ENCODE results near the gene TSPOAP1. TPM values are rescaled to one million over a fixed set of nuclear protein-coding genes. Genes with fewer than 3 reads are reported as not detected.
A peak's percentile ranks its signal among the peaks of the same experiment; 100 is the strongest.

TSPOAP1 gene
- total and polyA plus RNA-seq, 10 of the 15 experiments (the other 5 are each of a cell fraction or from before 2014, with no cell fraction given), result 0.58 to 16.4 (median 4.2) TPM; not detected in 1

DNA sequence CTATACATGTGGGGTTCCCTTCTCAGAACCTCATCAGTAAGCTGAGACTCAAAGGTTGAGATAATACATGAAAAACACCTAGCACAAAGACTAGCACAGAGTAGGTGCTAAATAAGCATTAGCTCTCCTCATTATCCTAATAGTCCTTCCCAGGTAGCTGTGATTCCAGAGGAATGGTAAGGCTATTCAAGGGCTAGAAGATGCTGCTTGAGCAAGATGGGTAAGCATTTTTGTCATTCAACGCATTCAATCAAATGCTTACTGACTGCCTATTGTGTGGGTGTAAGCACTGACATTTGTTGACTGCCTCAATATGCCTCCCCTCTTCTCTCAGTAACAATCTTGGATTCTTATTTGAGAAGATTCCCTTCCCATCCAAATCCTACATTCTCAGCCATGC, 19.4 kb upstream of the TSPOAP1 start:
- Histone ChIP-seq H2AFZ (ENCODE audit: control insufficient read depth, low read depth, low read length) (no peak overlapping the region), H3K27ac (ENCODE audit: control insufficient read depth, insufficient read depth) (no peak overlapping the region), H4K20me1 (ENCODE audit: control insufficient read depth, insufficient read depth) (no peaks in the 10 kb centered on the region; the same call in 1 of the 2 replicates), H3K4me1 (ENCODE audit: control insufficient read depth, insufficient read depth, low read length) (peaks cover 40% of the 10 kb centered on the region), H3K79me2 (ENCODE audit: control insufficient read depth, insufficient read depth, low read length) (peaks cover 85% of the 10 kb centered on the region), H3K27me3 (replicated peaks in 1 of 2; ENCODE audit: control insufficient read depth in 2 of 2, insufficient read depth in 2 of 2, low read length in 1 of 2) (no peaks in the 10 kb centered on the region), H3K36me3 (ENCODE audit: control insufficient read depth in 2 of 2, insufficient read depth in 2 of 2, low read length in 1 of 2) (peaks cover 20 to 37% of the 10 kb centered on the region in 2 experiments), H3K9me3 (replicated peaks; ENCODE audit: control insufficient read depth, insufficient read depth, low read length) (no peaks in the 10 kb centered on the region), H3K4me3 (no peak overlapping the region), H3K9ac (ENCODE audit: control insufficient read depth, insufficient read depth, low read length) (no peak overlapping the region), H3K4me2 (ENCODE audit: control insufficient read depth, insufficient read depth) (no peak overlapping the region)
- in situ Hi-C loops (cut with MboI) (no loop called here), intact Hi-C loops (cut with micrococcal nuclease; ENCODE audit: unreplicated experiment) (no loop called here)
- SMC1A ChIA-PET (ENCODE audit: uncharacterized antibody, unreplicated experiment), result interaction anchor here (0.6 to 9.6 kb wide), 8 partner anchors 14 to 229 kb away, joined by 3 to 249 read pairs (median 4); partner anchors contain the start of gene RNF43
- TF ChIP-seq POLR2AphosphoS5 (IDR thresholded peaks at IDR 0.05; ENCODE audit: low read length), result peak; percentile 64; the same call in 1 of the 2 replicates
- TF ChIP-seq, protein P1, sequence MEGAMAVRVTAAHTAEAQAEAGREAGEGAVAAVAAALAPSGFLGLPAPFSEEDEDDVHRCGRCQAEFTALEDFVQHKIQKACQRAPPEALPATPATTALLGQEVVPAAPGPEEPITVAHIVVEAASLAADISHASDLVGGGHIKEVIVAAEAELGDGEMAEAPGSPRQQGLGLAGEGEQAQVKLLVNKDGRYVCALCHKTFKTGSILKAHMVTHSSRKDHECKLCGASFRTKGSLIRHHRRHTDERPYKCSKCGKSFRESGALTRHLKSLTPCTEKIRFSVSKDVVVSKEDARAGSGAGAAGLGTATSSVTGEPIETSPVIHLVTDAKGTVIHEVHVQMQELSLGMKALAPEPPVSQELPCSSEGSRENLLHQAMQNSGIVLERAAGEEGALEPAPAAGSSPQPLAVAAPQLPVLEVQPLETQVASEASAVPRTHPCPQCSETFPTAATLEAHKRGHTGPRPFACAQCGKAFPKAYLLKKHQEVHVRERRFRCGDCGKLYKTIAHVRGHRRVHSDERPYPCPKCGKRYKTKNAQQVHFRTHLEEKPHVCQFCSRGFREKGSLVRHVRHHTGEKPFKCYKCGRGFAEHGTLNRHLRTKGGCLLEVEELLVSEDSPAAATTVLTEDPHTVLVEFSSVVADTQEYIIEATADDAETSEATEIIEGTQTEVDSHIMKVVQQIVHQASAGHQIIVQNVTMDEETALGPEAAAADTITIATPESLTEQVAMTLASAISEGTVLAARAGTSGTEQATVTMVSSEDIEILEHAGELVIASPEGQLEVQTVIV (IDR thresholded peaks at IDR 0.05; ENCODE audit: borderline replicate concordance, partially characterized antibody), result no peak
- no peak for DNase-seq (ENCODE audit: low read depth, low spot score)
- 88% methylated on average over 1 of the region's 1 CpG for WGBS (ENCODE audit: insufficient coverage, insufficient replicate concordance, low lambda C conversion rate, missing lambda C conversion rate)
- RAD21 ChIA-PET (ENCODE audit: unreplicated experiment), result interaction anchor here (1.0 to 18.1 kb wide), 6 partner anchors 11 to 68 kb away, joined by 3 to 323 read pairs (median 4); partner anchors contain the start of genes RNF43 and TSPOAP1
- CTCF ChIA-PET, result interaction anchor here (0.6 to 6.7 kb wide), 5 partner anchors 11 to 70 kb away, joined by 3 to 163 read pairs (median 20); partner anchors contain the start of gene RNF43
- BruUV-seq (replicated peaks), result no TSS peak
- no peak for FAIRE-seq
- POLR2A ChIA-PET, result interaction anchor here (0.6 to 18.5 kb wide), 3 partner anchors 14 to 80 kb away, joined by 3 to 373 read pairs (median 219); partner anchors contain the start of gene RNF43
- ATAC-seq, result no peak

Data from GM12878 (cell line).